Measurements from ENCODE around the gene LIMK2.

DNA sequence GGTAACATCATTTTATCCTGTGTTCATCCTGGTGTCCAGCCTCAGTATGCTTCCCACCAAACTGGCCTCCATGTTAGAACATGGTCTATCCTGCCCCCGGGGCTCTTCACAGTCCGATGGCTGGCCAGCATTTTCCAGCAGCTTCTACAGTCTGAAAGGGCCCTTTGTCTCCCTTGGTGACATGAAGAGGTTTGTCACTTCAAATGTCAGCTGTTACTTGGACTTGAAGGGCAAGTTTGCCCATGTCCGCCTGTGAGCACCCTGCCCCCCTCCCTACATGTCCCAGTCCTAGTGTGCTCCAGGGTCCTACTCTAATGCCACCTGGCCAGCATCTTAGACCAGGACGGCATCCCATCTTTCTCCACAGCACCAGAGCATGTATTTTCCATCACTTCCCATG is 109.3 kb downstream of the LIMK2 start:
- TF ChIP-seq EZH2 (IDR thresholded peaks at IDR 0.05; ENCODE audit: low read depth) = no peak
- TF ChIP-seq, protein P1, sequence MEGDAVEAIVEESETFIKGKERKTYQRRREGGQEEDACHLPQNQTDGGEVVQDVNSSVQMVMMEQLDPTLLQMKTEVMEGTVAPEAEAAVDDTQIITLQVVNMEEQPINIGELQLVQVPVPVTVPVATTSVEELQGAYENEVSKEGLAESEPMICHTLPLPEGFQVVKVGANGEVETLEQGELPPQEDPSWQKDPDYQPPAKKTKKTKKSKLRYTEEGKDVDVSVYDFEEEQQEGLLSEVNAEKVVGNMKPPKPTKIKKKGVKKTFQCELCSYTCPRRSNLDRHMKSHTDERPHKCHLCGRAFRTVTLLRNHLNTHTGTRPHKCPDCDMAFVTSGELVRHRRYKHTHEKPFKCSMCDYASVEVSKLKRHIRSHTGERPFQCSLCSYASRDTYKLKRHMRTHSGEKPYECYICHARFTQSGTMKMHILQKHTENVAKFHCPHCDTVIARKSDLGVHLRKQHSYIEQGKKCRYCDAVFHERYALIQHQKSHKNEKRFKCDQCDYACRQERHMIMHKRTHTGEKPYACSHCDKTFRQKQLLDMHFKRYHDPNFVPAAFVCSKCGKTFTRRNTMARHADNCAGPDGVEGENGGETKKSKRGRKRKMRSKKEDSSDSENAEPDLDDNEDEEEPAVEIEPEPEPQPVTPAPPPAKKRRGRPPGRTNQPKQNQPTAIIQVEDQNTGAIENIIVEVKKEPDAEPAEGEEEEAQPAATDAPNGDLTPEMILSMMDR (conservative IDR thresholded peaks at IDR 0.05) = no peak
